GM19099 (cell line): ENCODE results near the gene GJB2.

Experiments used
- POLR2A ChIP-seq: IDR thresholded peaks from 3 replicates; pipeline ENCODE4 v1.6.1; 2011; ENCODE audit warnings: low read depth; ENCODE audit not compliant: insufficient read length; ENCODE audit errors: extremely low read depth

Gene GJB2

GRCh38 chr13:20182231-20182846 is 10.4 kb downstream of the GJB2 start:
- no peak for TF ChIP-seq POLR2A

DNA sequence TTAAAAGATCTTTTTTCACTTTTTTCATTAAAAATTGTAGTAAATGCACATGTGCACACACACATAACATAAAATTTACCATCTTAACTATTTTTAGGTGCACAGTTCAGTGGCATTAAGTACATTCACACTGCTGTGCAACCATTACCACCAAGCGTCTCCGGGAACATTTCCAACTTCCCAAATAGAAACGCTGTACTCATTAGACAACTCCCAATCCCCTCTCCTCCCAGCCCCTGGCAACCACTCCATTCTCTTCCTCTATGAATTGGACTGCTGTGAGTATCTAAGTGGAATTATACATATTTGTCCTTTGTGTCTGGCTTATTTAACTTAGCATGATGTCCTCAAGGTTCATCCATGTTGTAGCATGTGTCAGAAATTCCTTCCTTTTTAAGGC is 11.6 kb downstream of the GJB2 start:
- no peak for TF ChIP-seq POLR2A

- TF ChIP-seq POLR2A = no peak
Observed at GRCh38 chr13:20178156-20178555, 14.6 kb downstream of the GJB2 start.

DNA sequence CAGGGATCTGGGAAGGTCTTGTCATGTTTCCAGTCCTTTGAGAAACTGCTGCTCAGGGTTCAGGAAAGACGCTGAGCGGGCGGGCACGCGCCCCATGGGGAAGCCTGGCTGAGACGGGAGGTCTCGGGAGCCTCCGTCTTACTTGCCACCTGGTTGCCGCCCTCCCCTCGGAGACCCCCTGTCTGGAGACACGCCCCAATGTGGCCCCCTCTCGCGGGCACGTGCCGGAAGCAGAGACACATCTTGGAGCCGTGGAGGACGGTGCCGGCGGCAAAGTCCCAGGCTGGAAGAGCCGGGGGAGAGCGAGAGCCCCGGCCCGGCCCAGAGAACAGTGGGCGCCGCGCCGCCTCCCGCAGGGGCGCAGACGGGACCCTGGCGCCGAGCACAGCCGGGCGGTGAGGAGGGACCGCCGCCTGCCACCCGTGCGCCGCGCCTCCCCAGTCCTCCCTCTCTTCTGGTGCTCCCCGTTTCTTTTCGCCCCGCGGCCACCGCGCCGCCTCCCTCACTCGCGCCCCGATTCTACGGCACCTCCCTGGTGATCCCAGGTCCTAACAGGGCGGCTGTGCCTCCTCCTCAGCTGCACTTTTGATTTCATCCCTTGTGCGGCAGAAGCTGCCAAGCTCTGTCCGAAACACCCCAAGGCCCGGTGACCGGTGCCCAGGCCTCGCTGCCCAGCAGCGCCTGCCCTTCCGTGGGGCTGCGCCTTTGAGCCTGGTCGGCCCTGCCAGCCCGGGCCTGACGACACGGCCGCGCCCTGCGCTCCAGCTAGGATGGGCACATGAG is 15.5 kb downstream of the GJB2 start:
- TF ChIP-seq POLR2A = no peak

GRCh38 chr13:20175907-20176652 is 16.7 kb downstream of the GJB2 start:
- no peak for TF ChIP-seq POLR2A

- TF ChIP-seq POLR2A = no peak
Observed at GRCh38 chr13:20175406-20175794, 17.3 kb downstream of the GJB2 start.

DNA sequence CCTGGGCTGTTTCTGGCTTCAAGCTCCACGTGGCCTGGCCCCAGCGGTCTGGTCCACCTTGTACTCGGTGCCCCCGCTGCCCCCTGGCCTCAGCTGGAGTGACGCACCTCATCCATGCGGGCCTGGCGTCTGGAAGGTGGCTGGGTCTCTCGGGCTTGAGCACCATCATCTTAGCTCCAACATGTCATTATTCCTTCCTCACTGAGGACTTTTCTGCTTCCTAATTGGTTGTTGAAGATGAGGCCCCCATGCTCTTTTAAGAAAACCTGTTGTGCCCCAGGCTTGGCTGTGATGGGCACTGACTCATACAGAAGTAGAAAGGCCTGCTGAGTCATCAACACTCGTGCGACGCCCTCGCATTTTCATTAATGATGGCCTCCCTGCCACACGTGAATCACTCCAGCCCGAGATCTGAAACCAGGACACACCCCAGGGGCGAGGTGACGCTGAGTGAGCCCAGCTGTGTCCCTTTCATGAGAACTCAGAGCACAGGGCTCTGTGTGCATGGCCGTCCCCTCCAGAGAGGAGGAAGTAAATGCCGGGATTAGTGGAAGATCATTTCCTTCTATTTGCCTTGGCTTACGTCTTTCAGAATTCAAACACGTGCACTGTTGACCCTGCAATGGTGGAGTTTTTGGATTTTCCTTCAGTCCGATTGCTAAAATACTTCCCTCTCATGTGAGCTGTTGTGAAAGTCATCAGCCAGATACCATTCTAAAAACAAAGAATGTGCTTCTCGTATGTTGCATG is 17.9 kb downstream of the GJB2 start:
- TF ChIP-seq POLR2A = no peak

DNA sequence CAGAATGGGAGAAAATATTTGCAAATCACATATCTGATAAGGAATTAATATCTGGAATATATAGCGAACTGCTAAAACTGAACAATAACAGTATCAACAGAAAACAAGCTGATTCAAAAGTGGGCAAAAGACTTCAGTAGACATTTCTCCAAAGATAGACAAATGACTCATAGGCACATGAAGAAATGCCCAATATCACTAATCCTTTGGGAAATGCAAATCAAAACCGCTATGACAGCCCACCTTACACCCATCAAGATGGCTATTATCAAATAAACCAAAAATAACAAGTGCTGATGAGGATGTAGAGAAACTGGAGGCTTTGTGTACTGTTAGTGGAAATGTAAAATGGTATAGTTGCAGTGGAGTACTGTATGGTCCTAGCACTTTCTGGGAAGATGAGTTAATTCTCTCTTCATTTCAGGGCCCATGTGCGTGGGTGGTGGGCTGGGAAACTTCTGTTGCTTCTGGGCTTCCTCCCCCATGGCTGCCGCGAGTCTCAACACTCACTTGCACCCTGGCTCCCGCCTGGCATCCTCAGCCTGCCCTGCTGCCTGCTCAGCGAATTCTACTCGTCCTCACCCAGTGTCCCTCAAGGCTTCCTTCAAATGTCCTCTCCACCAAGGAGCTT is 19.5 kb downstream of the GJB2 start:
- TF ChIP-seq POLR2A = no peak

DNA sequence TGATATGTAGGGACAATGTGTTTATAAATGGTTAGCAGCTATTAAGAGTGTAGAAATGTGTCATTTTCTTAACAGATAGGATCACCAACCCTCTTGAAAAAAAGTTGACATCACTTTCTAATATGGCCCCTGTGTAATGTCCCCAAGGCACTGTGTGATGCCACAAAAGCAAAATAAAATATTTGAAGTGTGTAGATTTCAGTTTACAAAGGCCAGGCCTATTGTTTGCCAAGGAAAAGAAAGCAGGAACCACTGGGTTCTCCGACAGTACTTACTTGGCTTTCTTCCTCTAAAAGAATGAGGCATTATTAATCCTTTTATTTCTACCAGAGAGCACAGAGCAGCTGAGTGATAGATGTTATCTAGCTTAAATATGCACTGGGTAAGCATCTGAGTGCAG is 21.4 kb downstream of the GJB2 start:
- TF ChIP-seq POLR2A = no peak

DNA sequence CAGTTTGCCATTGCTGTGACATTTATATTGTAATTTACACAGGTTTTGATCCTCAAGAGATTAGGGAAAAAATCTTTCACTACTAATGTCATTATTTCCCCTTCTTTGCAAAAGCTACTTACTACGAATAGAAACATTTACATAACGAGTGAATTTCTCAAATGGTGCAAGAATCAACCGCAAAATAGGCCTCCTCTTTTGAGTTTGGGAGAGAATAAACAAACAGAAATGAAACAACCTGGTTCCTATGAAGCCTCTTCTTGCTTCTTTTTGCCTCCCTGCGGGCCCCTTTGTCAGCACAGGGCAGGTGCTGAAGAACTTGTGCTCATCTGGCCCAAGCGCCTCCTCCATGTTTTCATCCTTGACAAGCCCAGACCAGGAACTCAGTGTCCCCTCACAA is 21.8 kb downstream of the GJB2 start:
- no peak for TF ChIP-seq POLR2A

DNA sequence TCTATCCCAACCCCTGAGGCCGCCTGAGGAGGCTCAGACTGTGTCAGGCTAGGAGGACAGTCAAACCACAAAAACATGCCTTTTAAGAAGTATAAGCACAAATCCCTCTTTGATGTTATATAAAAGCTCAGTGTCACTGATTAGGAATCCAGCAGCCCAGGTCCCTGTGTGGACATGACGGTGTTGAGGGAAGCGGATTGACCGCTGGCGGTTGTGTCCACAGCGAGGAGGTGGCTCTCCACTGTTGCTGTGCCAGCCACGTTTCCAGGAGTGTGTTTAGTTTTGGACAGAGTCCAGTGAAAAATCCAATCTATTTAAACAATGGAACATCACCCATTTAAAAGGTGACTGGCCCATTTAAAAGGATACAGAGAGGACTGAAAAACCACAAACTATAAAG is 24.3 kb downstream of the GJB2 start:
- TF ChIP-seq POLR2A = no peak

GRCh38 chr13:20165417-20166257 is 27.1 kb downstream of the GJB2 start:
- no peak for TF ChIP-seq POLR2A

DNA sequence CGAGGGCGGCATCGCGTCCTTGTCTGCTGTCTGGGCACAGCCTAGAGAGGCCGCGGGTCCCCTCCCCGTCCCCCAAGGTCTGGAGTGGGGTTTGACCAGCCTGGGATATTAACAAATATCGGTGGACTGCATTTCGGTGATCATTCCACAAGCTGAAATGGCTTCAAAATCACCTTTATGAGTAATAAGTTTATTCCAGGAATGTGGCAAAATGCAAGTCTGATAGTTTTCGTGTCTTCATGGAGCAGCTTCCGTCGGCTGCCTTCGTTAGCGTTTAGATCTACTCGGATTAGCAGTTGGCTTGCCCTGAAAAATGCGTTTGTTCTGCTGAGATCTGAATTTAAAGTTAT is 30.8 kb downstream of the GJB2 start:
- no peak for TF ChIP-seq POLR2A
